Dermis blood vessel endothelial cell (primary cell): ENCODE results near the gene FSD2. TPM values are rescaled to one million over a fixed set of nuclear protein-coding genes. Genes with fewer than 3 reads are reported as not detected.
A peak's percentile ranks its signal among the peaks of the same experiment; 100 is the strongest.
"Not testable (repeated sequence)": the region's sequence is repeated elsewhere in the genome, so short reads cannot be mapped to it uniquely, and the experiment has no call there.

Experiments used
- DNase-seq: peaks from one replicate; pipeline ENCODE4 v3.0.0; 2010
- total RNA-seq: library from RNA; depleted of rRNA; stranded (reverse); fragments of >200 nt; gene quantifications from 2 replicates; pipeline ENCODE4 v1.2.3, GENCODE V29; 2014

The FSD2 gene
- total RNA-seq, 1 donor from 2014 or later: not detected

- no peak for DNase-seq
These were observed 24.7 kb upstream of the FSD2 start for GRCh38 chr15:82830427-82831173.

GRCh38 chr15:82829234-82829633 is 23.4 kb upstream of the FSD2 start:
- no peak for DNase-seq

DNA sequence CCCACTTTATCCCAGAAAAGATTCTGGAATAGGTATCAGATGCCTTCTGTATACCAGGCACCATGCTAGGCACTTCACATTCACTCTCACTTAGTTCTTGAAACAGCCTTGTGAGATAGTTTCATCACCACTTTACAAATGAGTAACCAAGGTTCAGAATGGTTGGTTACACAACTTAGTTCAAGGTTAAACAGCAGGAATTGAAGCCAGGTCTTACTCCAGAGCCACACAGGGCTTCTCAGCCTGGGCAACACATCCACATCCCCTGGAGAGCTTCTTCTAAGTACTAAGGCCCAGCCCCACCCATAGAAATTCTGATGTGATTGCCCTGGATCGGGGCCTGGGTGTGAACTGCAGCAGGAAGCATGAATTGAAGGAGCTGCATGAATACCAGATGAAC is 22.2 kb upstream of the FSD2 start:
- DNase-seq: no peak

DNA sequence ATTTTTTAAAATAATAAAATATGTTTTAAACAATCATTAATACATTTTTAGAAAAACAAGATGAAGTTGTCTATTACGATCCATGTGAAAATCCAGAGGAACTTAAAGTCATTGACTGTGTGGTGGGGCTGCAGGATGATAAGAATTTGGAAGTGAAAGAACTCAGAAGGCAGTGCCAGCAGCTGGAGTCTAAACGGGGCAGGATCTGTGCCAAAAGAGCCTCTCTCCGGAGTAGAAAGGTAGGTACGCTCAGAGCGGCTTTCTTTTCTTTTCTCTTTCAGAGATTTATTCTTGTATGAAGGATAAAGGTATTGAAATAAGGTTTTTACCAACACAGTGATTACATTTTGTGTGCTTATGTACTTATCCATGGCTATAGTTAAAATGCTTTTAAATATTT is 17.2 kb upstream of the FSD2 start:
- DNase-seq: no peak

DNA sequence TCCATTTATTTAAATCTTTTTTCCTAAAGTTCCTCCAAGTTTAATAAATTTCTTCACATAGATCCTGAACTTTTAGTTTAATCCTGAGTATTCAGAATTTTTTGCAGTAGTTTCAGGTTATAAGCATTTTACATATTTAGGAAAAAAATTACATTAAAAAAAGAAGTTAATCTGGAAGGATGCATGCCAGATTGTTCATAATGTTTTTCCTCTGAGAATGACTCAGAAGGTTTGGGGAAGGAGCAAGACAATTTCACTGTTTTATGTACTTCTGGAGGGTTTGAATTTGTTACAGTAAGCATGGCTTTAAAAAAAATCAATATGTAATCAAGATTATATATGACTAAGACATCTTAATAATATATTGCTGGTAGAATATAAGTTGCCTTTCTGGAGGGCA is 16.0 kb upstream of the FSD2 start:
- DNase-seq: not testable (repeated sequence)

DNA sequence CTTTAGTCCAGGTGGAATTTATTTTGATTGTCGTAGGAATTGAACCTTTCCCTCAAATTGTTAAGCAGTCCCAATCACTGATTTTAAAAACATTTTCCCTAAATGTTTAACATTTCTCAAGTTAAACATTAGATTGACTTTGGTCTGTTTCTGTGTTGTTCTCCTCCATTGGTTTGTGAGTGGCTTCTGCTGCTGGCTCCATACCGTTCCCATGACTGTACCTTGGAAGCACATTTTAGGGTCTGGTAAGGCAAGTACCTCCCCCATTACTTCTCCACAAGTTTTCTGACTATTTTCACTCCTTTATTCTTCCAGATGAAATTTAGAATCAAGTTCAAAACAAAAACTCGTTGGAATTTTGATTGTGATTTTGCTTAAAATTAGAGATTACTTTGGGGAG is 15.5 kb upstream of the FSD2 start:
- DNase-seq: not testable (repeated sequence)

DNA sequence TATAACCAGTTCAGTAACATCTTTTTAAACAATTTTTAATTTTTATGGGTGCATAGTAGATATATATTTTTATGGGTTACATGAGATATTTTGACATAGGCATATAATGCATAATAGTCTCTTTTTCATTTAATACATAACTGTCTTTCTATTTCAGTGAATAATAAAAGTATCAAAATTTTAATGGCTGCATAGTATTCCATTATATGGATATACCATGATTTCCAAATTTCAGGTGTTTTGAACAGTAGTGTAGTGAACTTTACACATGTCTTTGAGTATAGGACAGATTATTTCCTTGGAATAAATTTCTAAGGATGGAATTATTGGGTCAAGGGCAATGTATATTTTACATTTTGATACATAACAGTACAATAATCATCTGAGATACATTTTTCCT is 14.3 kb upstream of the FSD2 start:
- no peak for DNase-seq

- peak; percentile 60 for DNase-seq
These were observed 7.1 kb upstream of the FSD2 start for GRCh38 chr15:82812994-82813393.

- peak; percentile 32 for DNase-seq
These were observed 5.1 kb upstream of the FSD2 start for GRCh38 chr15:82810890-82811426.

DNA sequence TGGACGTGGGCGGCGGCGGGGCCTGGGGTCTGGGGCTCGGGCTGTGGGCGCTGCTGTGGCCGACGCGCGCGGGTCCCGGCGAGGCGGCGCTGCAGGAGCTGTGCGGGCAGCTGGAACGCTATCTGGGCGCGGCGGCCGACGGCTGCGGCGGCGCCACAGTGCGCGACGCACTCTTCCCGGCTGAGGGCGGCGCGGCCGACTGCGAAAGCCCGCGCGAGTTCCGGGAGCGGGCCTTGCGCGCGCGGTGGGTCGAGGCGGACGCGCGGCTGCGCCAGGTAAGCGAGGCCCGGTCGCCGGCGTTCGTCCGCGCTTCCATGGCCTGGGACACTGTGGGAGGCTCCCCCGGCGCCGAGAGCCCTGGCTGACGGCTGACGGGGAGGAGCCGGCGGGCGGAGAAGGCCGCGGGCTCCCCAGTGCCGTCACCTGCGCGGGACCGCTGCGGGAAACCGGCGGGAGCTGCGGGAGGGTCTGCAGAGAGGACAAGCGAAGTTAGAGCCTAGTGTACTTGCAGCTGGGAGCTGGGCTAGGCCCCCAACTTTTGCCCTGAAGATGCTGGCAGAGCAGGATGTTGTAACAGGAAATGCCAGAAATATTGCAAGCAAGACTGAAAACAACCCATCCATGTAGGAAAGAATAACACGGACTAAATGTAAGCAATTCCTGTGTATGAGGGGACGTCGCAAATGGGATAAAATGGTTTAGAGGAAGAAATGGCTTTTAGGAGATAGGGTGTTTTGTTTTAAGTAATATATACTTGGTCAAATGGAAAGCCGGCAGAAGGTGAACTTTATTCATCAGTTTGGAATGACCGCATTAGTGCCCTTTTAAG is 4.4 kb upstream of the FSD2 start:
- peak; percentile 57 for DNase-seq

DNA sequence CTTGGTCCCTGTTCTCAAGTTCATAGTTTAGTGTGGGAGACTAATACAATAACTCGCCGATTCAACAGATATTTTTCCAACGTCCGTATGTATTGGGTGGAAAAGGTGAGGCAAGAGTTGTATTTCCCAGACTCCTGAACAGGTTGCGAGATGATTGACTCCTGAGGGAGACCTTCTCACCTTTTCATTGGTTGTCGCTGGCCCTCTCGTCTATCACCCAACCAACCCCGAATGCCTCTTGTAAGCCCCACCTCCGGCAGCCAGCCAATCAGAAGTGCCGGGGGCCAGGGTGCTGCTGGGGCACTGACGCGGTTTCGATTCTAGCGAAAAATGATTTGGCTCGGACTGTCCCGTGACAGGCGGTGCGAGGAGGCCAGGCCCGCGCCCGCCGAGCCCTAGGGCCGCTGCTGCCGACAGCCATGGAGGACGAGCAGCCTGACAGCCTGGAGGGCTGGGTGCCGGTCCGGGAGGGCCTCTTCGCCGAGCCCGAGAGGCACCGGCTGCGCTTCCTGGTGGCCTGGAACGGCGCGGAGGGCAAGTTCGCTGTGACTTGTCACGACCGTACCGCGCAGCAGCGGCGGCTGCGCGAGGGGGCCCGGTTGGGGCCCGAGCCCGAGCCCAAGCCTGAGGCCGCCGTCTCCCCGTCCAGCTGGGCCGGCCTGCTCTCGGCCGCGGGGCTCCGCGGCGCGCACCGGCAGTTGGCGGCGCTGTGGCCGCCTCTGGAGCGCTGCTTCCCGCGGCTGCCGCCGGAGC is 3.6 kb upstream of the FSD2 start, which contains the start of gene WHAMM:
Gene WHAMM, plus strand, starts transcription at position 321 of the 753 bp plus-strand sequence. Its CDS starts 99 bp downstream, at position 420.
- peak; percentile 99 for DNase-seq

GRCh38 chr15:82808634-82809041 is 2.8 kb upstream of the FSD2 start:
- no peak for DNase-seq

GRCh38 chr15:82807920-82808633 is 2.2 kb upstream of the FSD2 start:
- no peak for DNase-seq

- DNase-seq: no peak
These were observed 1.3 kb downstream of the FSD2 start for GRCh38 chr15:82804575-82804949.

DNA sequence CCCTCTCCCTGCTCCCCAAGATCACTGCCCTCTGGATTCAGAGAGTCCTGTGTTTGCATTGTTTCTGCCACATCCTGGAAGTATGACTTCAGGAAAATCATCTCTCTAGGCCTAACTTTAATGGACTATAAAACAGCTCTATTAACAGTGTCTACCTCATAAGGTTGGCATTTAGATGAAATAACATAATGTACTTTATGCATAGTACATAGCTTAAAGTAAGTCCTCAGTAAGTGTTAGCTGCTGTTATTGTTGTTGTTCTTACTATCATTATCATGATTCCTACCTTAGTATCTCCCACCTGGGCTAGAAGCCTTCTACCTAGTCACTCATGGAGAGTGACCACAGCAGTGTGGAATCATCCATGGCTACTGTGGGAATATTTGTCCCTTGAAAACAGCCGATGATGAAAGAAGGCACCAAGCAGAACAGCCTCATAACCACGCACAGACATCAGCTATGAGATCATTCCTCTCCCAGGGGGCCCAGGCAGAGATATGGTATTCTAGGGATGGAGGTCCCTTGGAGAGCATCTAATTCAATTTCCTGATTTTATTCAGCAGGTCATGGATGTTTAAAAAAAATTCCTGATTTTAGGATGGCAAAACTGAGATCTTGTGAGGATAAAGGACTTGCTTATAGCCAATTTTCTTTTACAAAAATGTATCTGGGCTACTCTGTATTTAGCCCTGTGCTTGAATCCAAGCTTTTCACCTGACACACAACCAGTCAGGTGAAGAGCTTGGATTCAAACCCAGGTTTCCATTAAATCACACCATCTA is 1.9 kb downstream of the FSD2 start:
- no peak for DNase-seq

GRCh38 chr15:82802497-82802896 is 3.4 kb downstream of the FSD2 start:
- DNase-seq: no peak

- DNase-seq: no peak
These were observed 6.6 kb downstream of the FSD2 start for GRCh38 chr15:82799183-82799841.

GRCh38 chr15:82798531-82799166 is 7.2 kb downstream of the FSD2 start:
- no peak for DNase-seq

GRCh38 chr15:82798104-82798503 is 7.8 kb downstream of the FSD2 start:
- DNase-seq: no peak

DNA sequence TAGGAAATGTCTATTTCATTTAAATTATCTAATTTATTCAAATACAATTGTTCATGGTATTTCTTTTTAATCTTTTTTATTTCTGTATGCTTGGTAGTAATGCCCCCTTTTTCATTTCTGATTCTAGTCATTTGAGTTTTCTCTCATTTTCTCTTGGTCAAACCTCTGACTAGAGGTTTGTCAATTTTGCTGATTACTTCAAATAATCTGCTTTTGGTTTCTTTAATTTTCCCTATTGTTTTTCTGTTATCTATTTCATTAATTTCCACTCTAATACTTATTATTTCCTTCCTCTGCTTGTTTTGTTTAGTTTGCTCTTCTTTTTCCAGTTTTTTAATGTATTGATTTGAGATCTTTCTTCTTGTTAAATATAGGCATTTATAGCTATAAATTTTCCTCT is 12.1 kb downstream of the FSD2 start:
- DNase-seq: no peak
